ENCODE data around the gene COX7B. TPM values are rescaled to one million over a fixed set of nuclear protein-coding genes. Genes with fewer than 3 reads are reported as not detected.

Gene COX7B
- total and polyA plus RNA-seq, 2 of the 8 experiments (the other 6 are each of a cell fraction or from before 2014, with no cell fraction given): 268 to 974 TPM

DNA sequence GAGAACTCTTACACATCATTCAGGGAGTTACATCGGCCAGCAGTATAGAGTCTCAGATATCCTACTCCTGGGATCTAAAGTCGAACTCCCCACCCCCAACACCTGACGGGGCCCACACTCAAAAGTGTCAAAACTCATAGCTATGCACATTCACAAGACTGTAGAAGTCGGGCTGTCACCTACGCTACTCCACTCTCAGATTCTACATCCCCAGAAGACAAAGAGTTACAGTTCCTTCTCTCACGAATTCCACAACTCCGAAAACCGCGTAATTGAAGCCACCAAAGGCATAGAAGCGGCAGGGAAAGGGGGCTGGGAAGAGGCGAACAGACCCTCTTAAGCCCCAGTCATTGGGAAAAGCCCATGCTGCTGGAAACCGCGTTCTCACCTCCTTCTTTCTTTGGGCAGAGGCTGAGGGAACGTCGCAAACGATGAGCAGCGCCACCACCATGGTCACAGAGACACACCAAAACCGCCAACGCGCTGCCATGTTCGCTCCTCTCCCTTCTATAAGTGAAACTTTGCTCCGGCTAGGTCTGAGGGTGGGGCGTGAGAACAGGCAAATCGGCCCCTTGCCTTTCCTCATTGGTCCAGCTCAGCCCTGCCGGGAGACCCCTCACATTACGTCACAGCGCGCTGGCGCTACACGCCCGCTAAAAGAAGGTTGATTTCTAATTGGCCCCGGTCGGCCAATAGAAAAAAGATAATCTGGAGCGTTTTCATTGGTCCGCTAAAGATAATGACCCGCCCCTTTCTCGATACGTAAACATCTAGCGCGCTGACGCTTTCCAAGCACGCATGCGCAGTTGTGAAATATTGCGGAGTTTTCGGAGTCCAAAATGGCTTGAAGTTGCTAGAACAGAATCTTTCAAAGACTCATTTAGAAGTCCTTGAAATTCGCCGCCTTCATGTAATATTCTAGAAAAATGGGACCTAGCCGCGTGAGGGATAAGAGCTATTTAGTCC is 4.1 kb upstream of the COX7B start, which contains the start of gene MAGT1 (continued):
- TF ChIP-seq GTF2F1 (IDR thresholded peaks at IDR 0.05; ENCODE audit: borderline replicate concordance, low read depth, low read length): no peak
